ENCODE measurements around the gene WBP2. TPM values are rescaled to one million over a fixed set of nuclear protein-coding genes. Genes with fewer than 3 reads are reported as not detected.
A peak's percentile ranks its signal among the peaks of the same experiment; 100 is the strongest.

WBP2 gene
- total and polyA plus RNA-seq, 9 of the 15 experiments (the other 6 are each of a cell fraction or from before 2014, with no cell fraction given) = 2.2 to 74.3 (median 20.0) TPM

DNA sequence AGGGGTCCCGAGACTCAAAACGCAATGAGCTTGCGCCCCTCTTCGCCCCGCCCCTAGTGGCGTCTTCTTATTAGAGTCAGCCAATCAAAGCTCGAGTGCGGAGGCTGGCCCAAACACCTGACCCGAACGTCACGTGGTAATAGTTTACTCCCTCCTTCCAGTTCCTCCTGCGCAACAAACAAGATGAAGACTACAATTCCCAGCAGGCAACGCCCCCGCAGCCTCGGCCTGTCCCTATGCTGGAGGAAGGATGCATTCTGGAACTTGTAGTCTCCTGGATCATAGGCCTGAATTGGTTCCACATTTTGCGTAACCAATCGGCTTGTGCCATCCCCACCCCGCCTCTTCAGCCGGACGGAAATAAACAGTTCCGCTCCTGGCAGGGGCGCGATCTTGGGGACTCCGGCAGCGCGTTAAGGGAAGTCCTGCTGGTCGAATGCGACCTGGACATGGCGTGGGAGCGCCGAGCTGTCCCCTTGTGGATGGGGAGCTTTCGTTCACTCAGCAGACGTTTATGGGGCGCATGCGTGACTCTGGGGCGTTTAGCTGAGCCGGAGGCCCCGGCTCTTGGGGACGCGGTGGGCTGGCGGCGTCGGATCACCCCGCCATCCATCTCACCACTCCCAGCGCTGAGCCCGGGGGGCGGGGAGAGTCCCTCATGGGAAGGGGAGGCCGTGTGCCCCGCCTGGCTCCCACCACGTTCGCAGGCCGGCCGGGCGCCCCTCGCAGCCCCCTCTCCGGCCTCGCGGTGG lies at the start of gene WBP2 (continued):
- TF ChIP-seq MYC (IDR thresholded peaks at IDR 0.05; ENCODE audit: low read depth, low read length) (peak; percentile 62; the same call in 1 of the 2 replicates), MYC (CRISPR knock-in tag; IDR thresholded peaks at IDR 0.05; ENCODE audit: borderline replicate concordance, low read depth) (no peak), RBFOX2 (IDR thresholded peaks at IDR 0.05; ENCODE audit: low read depth, low read length) (peak; percentile 99), ZC3H4 (CRISPR knock-in tag; IDR thresholded peaks at IDR 0.05; ENCODE audit: borderline replicate concordance) (peak; percentile 82; the same call in 1 of the 2 replicates), PHB (CRISPR knock-in tag; IDR thresholded peaks at IDR 0.05) (peak; percentile 91), PHF21A (IDR thresholded peaks at IDR 0.05; ENCODE audit: borderline replicate concordance, low read depth) (no peak), ZBTB1 (CRISPR knock-in tag; IDR thresholded peaks at IDR 0.05; ENCODE audit: borderline replicate concordance, low read depth) (no peak; the same call in 1 of the 2 replicates), NR2C1 (IDR thresholded peaks at IDR 0.05) (peak; percentile 48; the same call in 1 of the 2 replicates), NR2C1 (tag; IDR thresholded peaks at IDR 0.05) (peak; percentile 84), CBFB (CRISPR knock-in tag; IDR thresholded peaks at IDR 0.05) (no peak), RAD51 (IDR thresholded peaks at IDR 0.05; ENCODE audit: borderline replicate concordance, low read depth) (peak; percentile 99), SMARCE1 (IDR thresholded peaks at IDR 0.05) (no peak)
- TF ChIP-seq, protein P1, sequence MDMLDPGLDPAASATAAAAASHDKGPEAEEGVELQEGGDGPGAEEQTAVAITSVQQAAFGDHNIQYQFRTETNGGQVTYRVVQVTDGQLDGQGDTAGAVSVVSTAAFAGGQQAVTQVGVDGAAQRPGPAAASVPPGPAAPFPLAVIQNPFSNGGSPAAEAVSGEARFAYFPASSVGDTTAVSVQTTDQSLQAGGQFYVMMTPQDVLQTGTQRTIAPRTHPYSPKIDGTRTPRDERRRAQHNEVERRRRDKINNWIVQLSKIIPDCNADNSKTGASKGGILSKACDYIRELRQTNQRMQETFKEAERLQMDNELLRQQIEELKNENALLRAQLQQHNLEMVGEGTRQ (CRISPR knock-in tag; IDR thresholded peaks at IDR 0.05) = peak; percentile 95
- TF ChIP-seq, protein P2, sequence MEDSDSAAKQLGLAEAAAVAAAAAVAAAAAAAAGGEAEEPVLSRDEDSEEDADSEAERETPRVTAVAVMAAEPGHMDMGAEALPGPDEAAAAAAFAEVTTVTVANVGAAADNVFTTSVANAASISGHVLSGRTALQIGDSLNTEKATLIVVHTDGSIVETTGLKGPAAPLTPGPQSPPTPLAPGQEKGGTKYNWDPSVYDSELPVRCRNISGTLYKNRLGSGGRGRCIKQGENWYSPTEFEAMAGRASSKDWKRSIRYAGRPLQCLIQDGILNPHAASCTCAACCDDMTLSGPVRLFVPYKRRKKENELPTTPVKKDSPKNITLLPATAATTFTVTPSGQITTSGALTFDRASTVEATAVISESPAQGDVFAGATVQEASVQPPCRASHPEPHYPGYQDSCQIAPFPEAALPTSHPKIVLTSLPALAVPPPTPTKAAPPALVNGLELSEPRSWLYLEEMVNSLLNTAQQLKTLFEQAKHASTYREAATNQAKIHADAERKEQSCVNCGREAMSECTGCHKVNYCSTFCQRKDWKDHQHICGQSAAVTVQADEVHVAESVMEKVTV (CRISPR knock-in tag; IDR thresholded peaks at IDR 0.05) = peak; percentile 66
- TF ChIP-seq, protein P3, sequence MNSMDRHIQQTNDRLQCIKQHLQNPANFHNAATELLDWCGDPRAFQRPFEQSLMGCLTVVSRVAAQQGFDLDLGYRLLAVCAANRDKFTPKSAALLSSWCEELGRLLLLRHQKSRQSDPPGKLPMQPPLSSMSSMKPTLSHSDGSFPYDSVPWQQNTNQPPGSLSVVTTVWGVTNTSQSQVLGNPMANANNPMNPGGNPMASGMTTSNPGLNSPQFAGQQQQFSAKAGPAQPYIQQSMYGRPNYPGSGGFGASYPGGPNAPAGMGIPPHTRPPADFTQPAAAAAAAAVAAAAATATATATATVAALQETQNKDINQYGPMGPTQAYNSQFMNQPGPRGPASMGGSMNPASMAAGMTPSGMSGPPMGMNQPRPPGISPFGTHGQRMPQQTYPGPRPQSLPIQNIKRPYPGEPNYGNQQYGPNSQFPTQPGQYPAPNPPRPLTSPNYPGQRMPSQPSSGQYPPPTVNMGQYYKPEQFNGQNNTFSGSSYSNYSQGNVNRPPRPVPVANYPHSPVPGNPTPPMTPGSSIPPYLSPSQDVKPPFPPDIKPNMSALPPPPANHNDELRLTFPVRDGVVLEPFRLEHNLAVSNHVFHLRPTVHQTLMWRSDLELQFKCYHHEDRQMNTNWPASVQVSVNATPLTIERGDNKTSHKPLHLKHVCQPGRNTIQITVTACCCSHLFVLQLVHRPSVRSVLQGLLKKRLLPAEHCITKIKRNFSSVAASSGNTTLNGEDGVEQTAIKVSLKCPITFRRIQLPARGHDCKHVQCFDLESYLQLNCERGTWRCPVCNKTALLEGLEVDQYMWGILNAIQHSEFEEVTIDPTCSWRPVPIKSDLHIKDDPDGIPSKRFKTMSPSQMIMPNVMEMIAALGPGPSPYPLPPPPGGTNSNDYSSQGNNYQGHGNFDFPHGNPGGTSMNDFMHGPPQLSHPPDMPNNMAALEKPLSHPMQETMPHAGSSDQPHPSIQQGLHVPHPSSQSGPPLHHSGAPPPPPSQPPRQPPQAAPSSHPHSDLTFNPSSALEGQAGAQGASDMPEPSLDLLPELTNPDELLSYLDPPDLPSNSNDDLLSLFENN (IDR thresholded peaks at IDR 0.05; ENCODE audit: low read depth in 2 of 2, low read length in 2 of 2) = peak; percentile 19 to 72; a peak in 2 of 4 replicates
- TF ChIP-seq, protein P4, sequence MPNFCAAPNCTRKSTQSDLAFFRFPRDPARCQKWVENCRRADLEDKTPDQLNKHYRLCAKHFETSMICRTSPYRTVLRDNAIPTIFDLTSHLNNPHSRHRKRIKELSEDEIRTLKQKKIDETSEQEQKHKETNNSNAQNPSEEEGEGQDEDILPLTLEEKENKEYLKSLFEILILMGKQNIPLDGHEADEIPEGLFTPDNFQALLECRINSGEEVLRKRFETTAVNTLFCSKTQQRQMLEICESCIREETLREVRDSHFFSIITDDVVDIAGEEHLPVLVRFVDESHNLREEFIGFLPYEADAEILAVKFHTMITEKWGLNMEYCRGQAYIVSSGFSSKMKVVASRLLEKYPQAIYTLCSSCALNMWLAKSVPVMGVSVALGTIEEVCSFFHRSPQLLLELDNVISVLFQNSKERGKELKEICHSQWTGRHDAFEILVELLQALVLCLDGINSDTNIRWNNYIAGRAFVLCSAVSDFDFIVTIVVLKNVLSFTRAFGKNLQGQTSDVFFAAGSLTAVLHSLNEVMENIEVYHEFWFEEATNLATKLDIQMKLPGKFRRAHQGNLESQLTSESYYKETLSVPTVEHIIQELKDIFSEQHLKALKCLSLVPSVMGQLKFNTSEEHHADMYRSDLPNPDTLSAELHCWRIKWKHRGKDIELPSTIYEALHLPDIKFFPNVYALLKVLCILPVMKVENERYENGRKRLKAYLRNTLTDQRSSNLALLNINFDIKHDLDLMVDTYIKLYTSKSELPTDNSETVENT (CRISPR knock-in tag; IDR thresholded peaks at IDR 0.05) = peak; percentile 62; the same call in 1 of the 2 replicates

Data from K562 (cell line).